ENCODE measurements around the gene MACROD2. TPM values are rescaled to one million over a fixed set of nuclear protein-coding genes. Genes with fewer than 3 reads are reported as not detected.

Gene MACROD2
- total and polyA plus RNA-seq, 2 of the 4 experiments (the other 2 are of a cell fraction): not detected

DNA sequence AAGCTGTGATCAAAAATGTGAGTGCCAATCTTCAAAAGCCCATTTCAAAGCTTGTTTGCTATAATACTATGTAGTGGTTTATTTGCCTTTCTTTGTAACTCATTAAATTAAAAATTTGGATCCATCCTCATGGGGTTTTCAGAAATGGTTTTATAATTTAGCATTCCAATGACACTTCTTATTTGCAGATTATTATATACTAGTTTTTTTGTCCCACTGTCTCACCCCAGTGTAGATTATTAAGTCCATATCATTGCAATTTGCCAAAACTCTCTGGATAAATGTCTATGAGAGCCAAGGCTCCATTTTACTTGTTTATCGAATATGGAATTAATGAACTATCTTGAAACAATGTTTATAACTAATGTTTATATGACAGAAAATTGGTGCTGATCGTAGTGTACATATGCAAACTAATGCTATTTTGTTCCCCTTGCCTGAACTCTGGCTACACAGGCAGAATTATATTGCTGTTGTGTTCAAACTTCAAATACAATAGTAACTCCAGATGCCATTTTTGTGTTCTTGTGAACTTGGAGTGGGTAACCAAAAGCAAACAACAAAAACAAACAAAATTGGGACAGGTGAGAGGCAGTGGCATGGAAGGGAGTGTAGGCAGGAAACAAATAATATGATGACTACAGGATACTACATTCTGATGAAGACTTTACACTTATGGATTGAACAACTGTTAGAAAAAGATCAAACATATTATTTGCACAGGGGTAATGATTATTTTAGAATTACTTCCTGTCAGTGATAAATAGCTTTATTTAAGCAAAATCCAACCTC lies 649.2 kb downstream of the MACROD2 start:
- no peak overlapping the region for H3K4ac ChIP-seq (ENCODE audit: low read depth, low read length)
- no peaks in the 10 kb centered on the region for H3K36me3 ChIP-seq (ENCODE audit: control insufficient read depth, insufficient read depth, low read length)
- H3K9me1 ChIP-seq (ENCODE audit: insufficient read depth, low read length): no peaks in the 10 kb centered on the region
- H3K18ac ChIP-seq (ENCODE audit: low read depth, low read length): no peak overlapping the region
- intact Hi-C loops (cut with micrococcal nuclease): no loop called here
- no peak overlapping the region for H4K91ac ChIP-seq (ENCODE audit: insufficient read depth, low read depth, low read length)
- dilution Hi-C loops (cut with HindIII; ENCODE audit: low sequenced_read_pairs, unreplicated experiment): no loop called here
- H2BK120ac ChIP-seq (ENCODE audit: low read depth, low read length): no peak overlapping the region
- ChIA-PET POLR2A (ENCODE audit: unreplicated experiment) (no interaction called here), CTCF (no interaction called here)
- H4K8ac ChIP-seq (ENCODE audit: low read depth in 2 of 2, low read length in 2 of 2): no peak overlapping the region
- H3K4me2 ChIP-seq (ENCODE audit: low read depth, low read length): no peak overlapping the region
- H2AK9ac ChIP-seq (replicated peaks; ENCODE audit: low read depth, low read length, poor library complexity): no peak overlapping the region
- no peak overlapping the region for H3K14ac ChIP-seq (replicated peaks; ENCODE audit: low read depth, low read length)
- in situ Hi-C loops (cut with MboI; ENCODE audit: low sequenced_read_pairs): no loop called here
- no peak overlapping the region for H2AFZ ChIP-seq (replicated peaks; ENCODE audit: low read length, poor library complexity)
- DNase-seq (no peak), ATAC-seq (ENCODE audit: low read depth) (no peak)
- H3K9me3 ChIP-seq (ENCODE audit: control insufficient read depth, insufficient read depth, low read length): no peaks in the 10 kb centered on the region; the same call in 1 of the 2 replicates
- no peaks in the 10 kb centered on the region for H3K4me1 ChIP-seq (ENCODE audit: control insufficient read depth, insufficient read depth, low read length)
- WGBS, 2 experiments (ENCODE audit: extremely low coverage in 2 of 2, insufficient read length in 1 of 2): no CpG with 5 or more reads among the region's 2 CpGs
- H2BK15ac ChIP-seq (ENCODE audit: low read depth, low read length): no peak overlapping the region
- no peaks in the 10 kb centered on the region for H4K20me1 ChIP-seq (ENCODE audit: insufficient read depth, low read length)
- no peak overlapping the region for H3K9ac ChIP-seq (ENCODE audit: low read depth, low read length)
- H2AK5ac ChIP-seq (ENCODE audit: low read depth, low read length): no peak overlapping the region
- TF ChIP-seq, protein P1, sequence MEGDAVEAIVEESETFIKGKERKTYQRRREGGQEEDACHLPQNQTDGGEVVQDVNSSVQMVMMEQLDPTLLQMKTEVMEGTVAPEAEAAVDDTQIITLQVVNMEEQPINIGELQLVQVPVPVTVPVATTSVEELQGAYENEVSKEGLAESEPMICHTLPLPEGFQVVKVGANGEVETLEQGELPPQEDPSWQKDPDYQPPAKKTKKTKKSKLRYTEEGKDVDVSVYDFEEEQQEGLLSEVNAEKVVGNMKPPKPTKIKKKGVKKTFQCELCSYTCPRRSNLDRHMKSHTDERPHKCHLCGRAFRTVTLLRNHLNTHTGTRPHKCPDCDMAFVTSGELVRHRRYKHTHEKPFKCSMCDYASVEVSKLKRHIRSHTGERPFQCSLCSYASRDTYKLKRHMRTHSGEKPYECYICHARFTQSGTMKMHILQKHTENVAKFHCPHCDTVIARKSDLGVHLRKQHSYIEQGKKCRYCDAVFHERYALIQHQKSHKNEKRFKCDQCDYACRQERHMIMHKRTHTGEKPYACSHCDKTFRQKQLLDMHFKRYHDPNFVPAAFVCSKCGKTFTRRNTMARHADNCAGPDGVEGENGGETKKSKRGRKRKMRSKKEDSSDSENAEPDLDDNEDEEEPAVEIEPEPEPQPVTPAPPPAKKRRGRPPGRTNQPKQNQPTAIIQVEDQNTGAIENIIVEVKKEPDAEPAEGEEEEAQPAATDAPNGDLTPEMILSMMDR (conservative IDR thresholded peaks at IDR 0.05; ENCODE audit: low read depth, low read length): no peak
- no peak for TF ChIP-seq MXI1 (IDR thresholded peaks at IDR 0.05; ENCODE audit: borderline replicate concordance, low read depth, low read length)
- no peak for TF ChIP-seq BHLHE40 (IDR thresholded peaks at IDR 0.05; ENCODE audit: low read depth, low read length)
- TF ChIP-seq CEBPB (IDR thresholded peaks at IDR 0.05; ENCODE audit: low read depth, low read length): no peak
- TF ChIP-seq, protein P2, sequence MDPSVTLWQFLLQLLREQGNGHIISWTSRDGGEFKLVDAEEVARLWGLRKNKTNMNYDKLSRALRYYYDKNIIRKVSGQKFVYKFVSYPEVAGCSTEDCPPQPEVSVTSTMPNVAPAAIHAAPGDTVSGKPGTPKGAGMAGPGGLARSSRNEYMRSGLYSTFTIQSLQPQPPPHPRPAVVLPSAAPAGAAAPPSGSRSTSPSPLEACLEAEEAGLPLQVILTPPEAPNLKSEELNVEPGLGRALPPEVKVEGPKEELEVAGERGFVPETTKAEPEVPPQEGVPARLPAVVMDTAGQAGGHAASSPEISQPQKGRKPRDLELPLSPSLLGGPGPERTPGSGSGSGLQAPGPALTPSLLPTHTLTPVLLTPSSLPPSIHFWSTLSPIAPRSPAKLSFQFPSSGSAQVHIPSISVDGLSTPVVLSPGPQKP (IDR thresholded peaks at IDR 0.05; ENCODE audit: borderline replicate concordance, low read depth, low read length): no peak
- no peak for TF ChIP-seq FOS (IDR thresholded peaks at IDR 0.05; ENCODE audit: low read depth, low read length)
- TF ChIP-seq, protein P3, sequence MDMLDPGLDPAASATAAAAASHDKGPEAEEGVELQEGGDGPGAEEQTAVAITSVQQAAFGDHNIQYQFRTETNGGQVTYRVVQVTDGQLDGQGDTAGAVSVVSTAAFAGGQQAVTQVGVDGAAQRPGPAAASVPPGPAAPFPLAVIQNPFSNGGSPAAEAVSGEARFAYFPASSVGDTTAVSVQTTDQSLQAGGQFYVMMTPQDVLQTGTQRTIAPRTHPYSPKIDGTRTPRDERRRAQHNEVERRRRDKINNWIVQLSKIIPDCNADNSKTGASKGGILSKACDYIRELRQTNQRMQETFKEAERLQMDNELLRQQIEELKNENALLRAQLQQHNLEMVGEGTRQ (IDR thresholded peaks at IDR 0.05; ENCODE audit: low read depth, low read length): no peak
- no peak for TF ChIP-seq NFE2L2 (IDR thresholded peaks at IDR 0.05; ENCODE audit: low read depth, low read length)
- TF ChIP-seq MAFK (IDR thresholded peaks at IDR 0.05; ENCODE audit: low read depth, low read length): no peak
- no peak for TF ChIP-seq RCOR1 (IDR thresholded peaks at IDR 0.05; ENCODE audit: insufficient replicate concordance, low read length)
- no peak for TF ChIP-seq POLR2A (IDR thresholded peaks at IDR 0.05; ENCODE audit: low read depth, low read length)
- no peaks in the 10 kb centered on the region for H3K27me3 ChIP-seq (ENCODE audit: control insufficient read depth, insufficient read depth, low read length)
- H3K23ac ChIP-seq (ENCODE audit: low read depth, low read length): no peak overlapping the region
- H3K79me1 ChIP-seq (ENCODE audit: low read depth in 1 of 2, low read length in 2 of 2): no peaks in the 10 kb centered on the region
- no peak overlapping the region for H4K5ac ChIP-seq (ENCODE audit: low read depth, low read length)
- no peak overlapping the region for H2BK20ac ChIP-seq (ENCODE audit: low read depth, low read length)
- H3K27ac ChIP-seq (ENCODE audit: insufficient read depth, low read length): no peak overlapping the region
- no peak overlapping the region for H3K4me3 ChIP-seq (ENCODE audit: insufficient read depth, low read depth, low read length)
- no peak overlapping the region for H2BK5ac ChIP-seq (ENCODE audit: low read depth, low read length, poor library complexity, severe bottlenecking)
- BruUV-seq (replicated peaks): no TSS peak
- no peak overlapping the region for H3K56ac ChIP-seq (ENCODE audit: extremely low read depth, insufficient read depth, low read length)

Data from IMR-90 (cell line).